Effector memory CD4-positive, alpha-beta T cell (primary cell): ENCODE results near the gene GAS6.

Source experiments
- DNase-seq, 3 donors: peaks; one replicate each; pipeline ENCODE4 v3.0.0-alpha.2; 2020
- H3K27ac ChIP-seq: 2 replicates; pipeline ENCODE4 v1.7.0; 2013; ENCODE audit warnings: mild to moderate bottlenecking, low read length, moderate library complexity; ENCODE audit not compliant: insufficient read depth, poor library complexity, severe bottlenecking
- H3K27me3 ChIP-seq: replicated peaks from 2 replicates; pipeline ENCODE4 v1.7.0; 2013; ENCODE audit warnings: mild to moderate bottlenecking, low read length; ENCODE audit not compliant: insufficient read depth, control insufficient read depth, poor library complexity, severe bottlenecking
- H3K36me3 ChIP-seq: 2 replicates; pipeline ENCODE4 v1.7.0; 2013; ENCODE audit warnings: mild to moderate bottlenecking, low read length, moderate library complexity; ENCODE audit not compliant: control insufficient read depth, insufficient read depth
- H3K4me1 ChIP-seq: 2 replicates; pipeline ENCODE4 v1.7.0; 2013; ENCODE audit warnings: low read length, mild to moderate bottlenecking; ENCODE audit not compliant: control insufficient read depth, insufficient read depth, poor library complexity, severe bottlenecking
- H3K4me3 ChIP-seq: 2 replicates; pipeline ENCODE4 v1.7.0; 2013; ENCODE audit warnings: low read length, low read depth, mild to moderate bottlenecking; ENCODE audit not compliant: insufficient read depth, poor library complexity, severe bottlenecking
- H3K9me3 ChIP-seq: 2 replicates; pipeline ENCODE4 v1.7.0; 2013; ENCODE audit warnings: mild to moderate bottlenecking, low read length, moderate library complexity; ENCODE audit not compliant: control insufficient read depth

The GAS6 gene

DNA sequence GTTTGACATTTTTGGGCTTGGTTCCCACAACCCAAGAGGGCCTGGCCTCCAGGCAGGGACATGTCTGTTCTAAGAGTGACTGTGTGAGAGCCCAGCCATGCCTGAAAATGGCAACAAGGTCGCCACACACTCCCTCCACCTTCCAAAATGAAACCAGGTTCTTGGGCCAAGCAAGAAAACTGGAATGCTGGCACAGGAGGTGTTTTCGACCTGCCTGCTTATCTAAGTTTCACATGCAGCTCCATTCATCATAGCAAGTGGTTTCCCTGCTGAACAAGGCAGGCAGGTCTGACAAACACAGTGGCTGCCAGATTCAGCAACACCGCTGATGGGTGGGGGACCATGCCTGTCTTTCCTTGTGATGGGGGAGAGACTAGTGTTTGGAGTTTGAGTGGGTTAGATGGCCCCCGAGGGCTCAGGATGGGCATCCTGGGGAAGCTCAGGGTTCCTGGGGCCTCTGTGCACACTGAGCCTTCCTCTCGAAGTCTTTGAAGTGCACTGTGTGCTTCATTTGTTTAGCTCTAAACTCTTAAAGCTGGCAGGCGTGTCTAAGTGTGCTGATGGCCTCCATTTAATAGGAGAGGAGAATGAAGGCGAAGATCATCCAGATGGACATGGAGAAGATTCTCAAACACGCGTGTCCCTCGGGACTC, 17.9 kb upstream of the GAS6 start:
- Histone ChIP-seq H3K4me3 (no peak overlapping the region), H3K4me1 (peaks cover 9% of the 10 kb centered on the region), H3K36me3 (no peaks in the 10 kb centered on the region), H3K9me3 (no peaks in the 10 kb centered on the region), H3K27ac (no peak overlapping the region), H3K27me3 (no peaks in the 10 kb centered on the region)
- DNase-seq, result no peak

DNA sequence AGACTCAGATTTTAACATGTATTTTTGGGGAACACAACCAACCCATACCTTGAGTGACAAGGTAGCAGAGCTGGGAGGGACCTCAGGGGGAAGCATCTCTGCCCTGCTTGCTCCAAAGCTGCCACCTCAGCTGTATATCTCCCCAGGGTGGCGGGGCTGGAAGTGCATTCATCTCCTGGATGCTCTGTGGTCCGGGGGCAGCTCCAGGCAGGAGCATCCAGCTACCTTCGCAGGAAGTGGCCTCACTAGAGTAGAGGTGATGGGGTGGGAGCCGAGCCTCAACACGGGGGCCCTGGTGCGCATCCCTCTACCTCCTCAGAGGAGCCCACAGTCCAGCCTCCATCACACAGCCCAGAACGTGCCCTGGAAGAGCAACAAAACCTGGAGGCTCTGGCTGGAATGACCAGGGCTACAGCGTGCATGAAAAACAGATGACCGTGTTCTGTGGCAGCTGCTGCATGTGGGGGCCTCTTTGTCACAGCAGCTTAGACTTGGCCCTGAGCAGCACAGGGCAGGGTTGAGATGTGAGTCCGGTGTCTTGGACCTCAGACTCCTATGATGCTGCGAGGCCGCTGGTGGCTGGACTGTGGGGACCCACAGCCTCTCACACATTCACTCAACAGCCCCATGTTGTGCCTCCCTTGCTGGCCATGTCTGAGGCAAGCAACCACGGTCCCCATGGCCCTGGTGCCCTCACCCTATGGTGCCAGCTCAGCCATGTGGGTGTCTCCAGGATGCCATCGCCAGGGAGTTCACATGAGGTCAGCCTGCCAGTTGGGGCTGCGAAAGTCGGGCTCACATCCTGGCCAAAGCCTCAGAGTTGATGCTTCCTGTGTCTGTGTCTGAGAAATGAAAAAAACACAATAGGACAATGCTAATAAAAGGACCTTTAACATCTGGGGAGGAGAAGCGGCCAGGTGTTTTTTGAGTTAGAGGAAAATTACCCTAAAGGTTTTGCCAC, 17.1 kb upstream of the GAS6 start:
- DNase-seq, result no peak
- Histone ChIP-seq H3K9me3 (no peaks in the 10 kb centered on the region), H3K4me3 (no peak overlapping the region), H3K27me3 (no peaks in the 10 kb centered on the region), H3K36me3 (no peaks in the 10 kb centered on the region), H3K4me1 (peaks cover 9% of the 10 kb centered on the region), H3K27ac (no peak overlapping the region)

DNA sequence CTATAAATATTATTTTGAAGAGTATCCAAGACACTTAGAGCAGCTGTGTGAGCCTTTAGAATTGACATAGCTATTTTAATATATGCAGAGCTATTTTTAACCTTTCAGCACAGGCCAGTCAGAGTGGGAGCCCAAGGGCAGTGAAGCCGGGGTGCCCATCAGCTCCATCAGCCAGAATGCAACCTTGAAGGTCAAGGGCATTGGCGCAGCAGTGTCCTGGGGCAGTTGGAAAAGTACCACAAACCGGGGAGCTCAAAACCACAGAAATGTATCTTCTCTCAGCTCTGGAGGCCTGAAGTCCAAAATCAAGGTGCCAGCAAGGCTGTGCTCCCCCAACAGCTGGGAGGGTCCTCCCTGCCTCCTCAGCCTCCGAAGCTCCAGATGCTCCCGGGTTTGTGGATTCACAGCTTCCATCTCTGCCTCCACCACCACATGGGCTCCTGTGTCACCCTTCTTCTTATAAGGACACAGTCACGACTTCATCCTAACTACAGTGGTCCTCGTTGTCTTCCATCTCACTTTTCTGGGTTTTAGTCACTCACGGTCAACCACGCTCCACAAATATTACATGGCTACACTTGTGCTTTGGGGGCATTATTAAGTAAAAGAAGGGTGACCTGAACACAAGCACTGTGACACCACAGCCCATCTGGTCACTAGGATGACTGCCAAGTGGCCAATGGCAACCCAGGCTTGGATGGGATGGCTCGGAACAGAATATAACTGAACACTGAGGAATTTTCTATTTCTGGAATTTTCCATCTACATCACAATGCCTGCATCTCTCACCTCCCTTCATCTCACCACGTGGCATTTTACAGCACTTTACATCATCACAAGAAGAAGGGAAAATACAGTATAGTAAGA, 15.9 kb upstream of the GAS6 start:
- Histone ChIP-seq H3K4me1 (peaks cover 9% of the 10 kb centered on the region), H3K4me3 (no peak overlapping the region), H3K27ac (no peak overlapping the region), H3K9me3 (no peaks in the 10 kb centered on the region), H3K27me3 (no peaks in the 10 kb centered on the region), H3K36me3 (no peaks in the 10 kb centered on the region)
- DNase-seq, result no peak

DNA sequence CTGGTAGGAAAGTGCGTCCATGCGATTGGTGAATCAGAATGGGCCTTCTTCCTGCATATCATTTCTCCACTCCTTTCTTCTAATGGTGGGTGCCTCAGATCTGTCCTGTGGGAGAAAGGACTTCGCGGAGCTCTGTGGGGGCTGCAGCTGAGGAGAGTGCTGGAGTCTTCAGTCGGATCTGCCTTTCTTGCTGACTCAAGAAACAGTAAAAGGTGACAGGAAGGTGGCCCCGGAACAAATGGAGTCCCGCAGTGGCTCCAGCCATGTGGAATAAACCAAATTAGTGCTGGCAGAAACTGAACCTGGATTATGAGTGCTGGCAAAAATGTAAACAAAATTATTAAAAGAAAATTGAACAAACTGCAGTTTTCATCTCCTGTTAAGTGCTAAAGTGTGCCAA, 15.1 kb upstream of the GAS6 start:
- Histone ChIP-seq H3K27me3 (no peaks in the 10 kb centered on the region), H3K9me3 (no peaks in the 10 kb centered on the region), H3K4me1 (peaks cover 9% of the 10 kb centered on the region), H3K36me3 (no peaks in the 10 kb centered on the region), H3K4me3 (no peak overlapping the region), H3K27ac (no peak overlapping the region)
- DNase-seq, result no peak

DNA sequence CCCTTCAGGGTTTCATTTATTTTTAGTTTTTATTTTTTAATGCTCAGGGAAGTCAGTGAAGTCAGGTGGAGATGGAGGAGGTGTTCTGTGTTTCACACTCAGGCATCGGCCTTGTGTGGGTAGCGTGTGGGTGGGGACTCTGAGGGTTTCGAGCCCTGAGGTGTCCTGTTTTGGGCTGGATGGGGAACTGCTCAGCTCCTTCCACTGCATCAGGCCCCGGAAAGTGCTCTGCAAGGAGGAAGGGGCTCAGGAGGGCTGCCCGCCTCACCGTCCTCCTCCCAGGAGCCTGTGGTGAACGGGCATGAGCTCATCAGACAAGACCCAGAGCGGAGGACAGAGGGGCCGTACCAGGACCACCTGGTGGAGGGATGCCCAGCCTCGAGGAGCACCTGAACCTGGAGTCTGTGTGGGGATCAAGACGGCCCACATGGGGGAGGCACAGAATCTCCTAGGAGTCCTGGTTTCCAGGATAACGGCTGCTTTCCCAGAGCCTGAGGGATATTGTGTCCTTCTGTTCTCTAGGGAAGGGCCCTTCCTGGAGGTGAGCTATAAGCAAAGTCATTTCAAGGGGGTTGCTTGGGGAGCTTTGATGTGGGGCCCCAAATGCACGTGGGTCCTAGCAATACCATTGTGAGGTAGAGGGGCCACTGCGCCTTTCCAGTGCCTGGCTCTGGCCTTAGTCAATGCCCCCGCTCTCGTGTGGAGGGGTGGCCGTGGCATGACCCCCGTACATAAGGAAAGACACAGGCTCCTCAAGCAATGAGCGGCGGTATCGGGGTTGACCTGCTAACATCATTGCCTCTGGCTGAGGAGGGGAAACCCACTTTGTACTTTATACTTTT, 13.5 kb upstream of the GAS6 start:
- no peak overlapping the region for H3K27ac ChIP-seq
- H3K4me1 ChIP-seq, result peaks cover 9% of the 10 kb centered on the region
- no peaks in the 10 kb centered on the region for H3K27me3 ChIP-seq
- no peak overlapping the region for H3K4me3 ChIP-seq
- DNase-seq, result no peak
- no peaks in the 10 kb centered on the region for H3K36me3 ChIP-seq
- H3K9me3 ChIP-seq, result no peaks in the 10 kb centered on the region

DNA sequence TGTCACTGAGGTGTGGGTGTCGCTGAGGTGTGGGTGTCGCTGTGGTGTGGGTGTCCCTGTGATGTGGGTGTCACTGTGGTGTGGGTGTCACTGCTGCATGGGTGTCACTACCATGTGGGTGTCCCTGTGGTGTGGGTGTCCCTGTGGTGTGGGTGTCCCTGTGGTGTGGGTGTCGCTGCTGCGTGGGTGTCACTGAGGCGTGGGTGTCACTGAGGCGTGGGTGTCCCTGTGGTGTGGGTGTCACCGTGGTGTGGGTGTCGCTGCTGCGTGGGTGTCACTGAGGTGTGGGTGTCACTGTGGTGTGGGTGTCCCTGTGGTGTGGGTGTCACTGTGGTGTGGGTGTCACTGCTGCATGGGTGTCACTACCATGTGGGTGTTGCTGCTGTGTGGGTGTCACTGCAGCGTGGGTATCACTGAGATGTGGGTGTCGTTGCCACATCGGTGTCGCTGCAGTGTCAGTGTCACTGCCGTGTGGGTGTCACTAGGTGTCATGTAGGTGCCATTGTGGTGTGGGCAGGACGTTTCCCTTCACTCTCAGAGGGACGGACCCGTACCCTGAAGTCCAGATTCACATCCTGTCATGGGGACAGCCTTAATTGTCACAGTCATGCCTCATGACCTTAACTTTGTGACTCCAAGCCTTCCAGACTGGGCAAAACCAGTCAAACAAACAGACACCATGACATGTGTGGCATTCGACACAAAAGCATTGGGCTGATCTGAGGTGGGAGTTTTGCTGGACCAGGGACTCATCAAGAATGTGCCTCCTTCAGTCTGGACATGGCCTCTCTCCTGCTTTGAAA, 12.7 kb upstream of the GAS6 start:
- Histone ChIP-seq H3K4me3 (no peak overlapping the region), H3K27me3 (no peaks in the 10 kb centered on the region), H3K9me3 (no peaks in the 10 kb centered on the region), H3K27ac (no peak overlapping the region), H3K36me3 (no peaks in the 10 kb centered on the region), H3K4me1 (peaks cover 3% of the 10 kb centered on the region)
- peak in 2 of 3 donors; percentile 20 to 50 for DNase-seq

DNA sequence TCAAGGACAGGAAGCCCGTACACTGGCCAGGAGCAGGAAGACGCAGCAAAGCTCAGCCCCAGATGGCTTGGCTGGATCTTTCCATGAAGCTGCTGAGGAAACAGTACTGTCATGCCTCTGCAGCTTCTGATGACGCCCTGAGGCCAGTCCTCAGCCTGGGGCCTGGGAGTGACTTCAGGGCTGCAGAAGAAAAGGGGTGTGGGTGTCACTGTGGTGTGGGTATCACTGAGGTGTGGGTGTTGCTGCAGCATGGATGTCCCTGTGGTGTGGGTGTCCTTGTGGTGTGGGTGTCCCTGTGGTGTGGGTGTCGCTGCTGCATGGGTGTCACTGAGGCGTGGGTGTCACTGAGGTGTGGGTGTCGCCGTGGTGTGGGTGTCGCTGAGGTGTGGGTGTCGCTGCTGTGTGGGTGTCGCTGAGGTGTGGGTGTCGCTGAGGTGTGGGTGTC, 12.0 kb upstream of the GAS6 start:
- Histone ChIP-seq H3K36me3 (no peaks in the 10 kb centered on the region), H3K27ac (no peak overlapping the region), H3K4me1 (peaks cover 3% of the 10 kb centered on the region), H3K4me3 (no peak overlapping the region), H3K9me3 (no peaks in the 10 kb centered on the region), H3K27me3 (no peaks in the 10 kb centered on the region)
- DNase-seq, result peak in 2 of 3 donors; percentile 17 to 38

DNA sequence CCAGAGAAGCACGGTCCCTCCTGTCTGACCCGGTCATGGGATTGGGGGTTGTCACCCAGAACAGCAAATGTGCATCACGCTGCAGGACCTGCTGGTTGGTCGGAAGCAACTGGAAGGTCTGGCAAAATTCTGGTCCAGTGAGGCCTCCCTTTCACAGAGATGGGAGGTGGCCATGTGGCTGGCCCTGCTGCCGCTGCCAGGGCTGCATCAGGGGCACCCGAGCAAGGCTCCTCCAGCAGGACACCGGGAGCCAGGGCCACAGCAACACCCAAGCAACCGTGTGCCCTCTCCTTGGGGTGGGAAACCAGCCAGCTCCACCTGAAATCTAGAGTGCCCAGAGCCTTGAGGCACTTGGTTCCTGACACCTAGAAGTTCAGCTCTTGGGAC, 11.5 kb upstream of the GAS6 start:
- no peak overlapping the region for H3K27ac ChIP-seq
- no peak overlapping the region for H3K4me3 ChIP-seq

More for the DNA sequence above, 11.5 kb upstream of the GAS6 start:
- H3K36me3 ChIP-seq, result no peaks in the 10 kb centered on the region
- no peaks in the 10 kb centered on the region for H3K27me3 ChIP-seq
- H3K4me1 ChIP-seq, result peaks cover 3% of the 10 kb centered on the region
- DNase-seq, result no peak
- no peaks in the 10 kb centered on the region for H3K9me3 ChIP-seq
